K562 treated with DMSO at 1 percent for 12 hours (cell line): ENCODE data around the gene TMEM167A. TPM values are rescaled to one million over a fixed set of nuclear protein-coding genes. Genes with fewer than 3 reads are reported as not detected.

Experiments used
- total RNA-seq: library from RNA; unstranded; fragments of 300-600 nt; gene quantifications from 2 replicates; pipeline ENCODE4 v1.2.3, GENCODE V29; 2022; ENCODE audit not compliant: insufficient read depth

TMEM167A gene
- total RNA-seq: 13.9 and 32.5 TPM in 2 replicates

GRCh38 chr5:83076742-83077661 is at the start of gene TMEM167A, which contains the start of gene XRCC4:
Gene TMEM167A, minus strand, starts transcription at chr5:83077394. Its CDS starts 71 bp downstream, at chr5:83077323.
Gene XRCC4, plus strand, starts transcription at chr5:83077547. Its CDS starts 27,373 bp downstream, at chr5:83104920.

Other genes with a start within 250 kb of the TMEM167A start
- gene XRCC4, start 153 bp upstream of the TMEM167A start, total RNA-seq: 8.4 and 11.2 TPM in 2 replicates